ENCODE measurements around the gene FEZF1.

The FEZF1 gene

GRCh38 chr7:122344303-122344620 lies 39.7 kb upstream of the FEZF1 start:
- no peaks in the 10 kb centered on the region for H4K20me1 ChIP-seq (ENCODE audit: insufficient read depth, low read length)
- no peak overlapping the region for H3K4me3 ChIP-seq (ENCODE audit: low read depth, low read length, poor library complexity, severe bottlenecking)
- no peak overlapping the region for H3K27ac ChIP-seq (ENCODE audit: low read depth, low read length, poor library complexity, severe bottlenecking)
- no peaks in the 10 kb centered on the region for H3K27me3 ChIP-seq (ENCODE audit: insufficient read depth, low read length)
- no peaks in the 10 kb centered on the region for H3K79me2 ChIP-seq (ENCODE audit: insufficient read depth, low read length)
- no peaks in the 10 kb centered on the region for H3K9me2 ChIP-seq (ENCODE audit: low read depth, low read length)
- H3K4me1 ChIP-seq (ENCODE audit: insufficient read depth, low read length, severe bottlenecking) = no peaks in the 10 kb centered on the region
- H2AFZ ChIP-seq (ENCODE audit: low read length) = no peak overlapping the region
- H3K9me3 ChIP-seq (ENCODE audit: low read length) = no peaks in the 10 kb centered on the region
- TF ChIP-seq CTCF (IDR thresholded peaks at IDR 0.05; ENCODE audit: low read length) (no peak), EZH2 (IDR thresholded peaks at IDR 0.05; ENCODE audit: borderline replicate concordance, low read length) (no peak)
- H3K4me2 ChIP-seq (ENCODE audit: low read length) = no peak overlapping the region
- H3K9ac ChIP-seq (ENCODE audit: low read length) = no peak overlapping the region
- H3K36me3 ChIP-seq (ENCODE audit: insufficient read depth, low read length) = no peaks in the 10 kb centered on the region
- no peaks in the 10 kb centered on the region for H3F3A ChIP-seq (ENCODE audit: insufficient read depth, low read length)

- Histone ChIP-seq H3K4me2 (ENCODE audit: low read length) (no peak overlapping the region), H3K9ac (ENCODE audit: low read length) (no peak overlapping the region)
Observed at GRCh38 chr7:122343601-122344302, 39.2 kb upstream of the FEZF1 start.

GRCh38 chr7:122340427-122340826 lies 35.9 kb upstream of the FEZF1 start:
- Histone ChIP-seq H3F3A (ENCODE audit: insufficient read depth, low read length) (no peaks in the 10 kb centered on the region), H3K9ac (ENCODE audit: low read length) (no peak overlapping the region), H3K36me3 (ENCODE audit: insufficient read depth, low read length) (no peaks in the 10 kb centered on the region), H4K20me1 (ENCODE audit: insufficient read depth, low read length) (no peaks in the 10 kb centered on the region), H3K9me3 (ENCODE audit: low read length) (no peaks in the 10 kb centered on the region), H3K4me3 (ENCODE audit: low read depth, low read length, poor library complexity, severe bottlenecking) (no peak overlapping the region), H3K27ac (ENCODE audit: low read depth, low read length, poor library complexity, severe bottlenecking) (no peak overlapping the region), H3K4me1 (ENCODE audit: insufficient read depth, low read length, severe bottlenecking) (no peaks in the 10 kb centered on the region), H3K27me3 (ENCODE audit: insufficient read depth, low read length) (no peaks in the 10 kb centered on the region), H3K4me2 (ENCODE audit: low read length) (no peak overlapping the region), H3K79me2 (ENCODE audit: insufficient read depth, low read length) (no peaks in the 10 kb centered on the region), H2AFZ (ENCODE audit: low read length) (no peak overlapping the region), H3K9me2 (ENCODE audit: low read depth, low read length) (no peaks in the 10 kb centered on the region)
- TF ChIP-seq EZH2 (IDR thresholded peaks at IDR 0.05; ENCODE audit: borderline replicate concordance, low read length) = no peak
- TF ChIP-seq CTCF (IDR thresholded peaks at IDR 0.05; ENCODE audit: low read length) = no peak

More at GRCh38 chr7:122343601-122344302, 39.2 kb upstream of the FEZF1 start:
- Histone ChIP-seq H3K27ac (ENCODE audit: low read depth, low read length, poor library complexity, severe bottlenecking) (no peak overlapping the region), H3K4me1 (ENCODE audit: insufficient read depth, low read length, severe bottlenecking) (no peaks in the 10 kb centered on the region), H3K9me2 (ENCODE audit: low read depth, low read length) (no peaks in the 10 kb centered on the region), H3K27me3 (ENCODE audit: insufficient read depth, low read length) (no peaks in the 10 kb centered on the region), H3K4me3 (ENCODE audit: low read depth, low read length, poor library complexity, severe bottlenecking) (no peak overlapping the region), H3F3A (ENCODE audit: insufficient read depth, low read length) (no peaks in the 10 kb centered on the region), H2AFZ (ENCODE audit: low read length) (no peak overlapping the region), H3K9me3 (ENCODE audit: low read length) (no peaks in the 10 kb centered on the region), H3K36me3 (ENCODE audit: insufficient read depth, low read length) (no peaks in the 10 kb centered on the region), H4K20me1 (ENCODE audit: insufficient read depth, low read length) (no peaks in the 10 kb centered on the region), H3K79me2 (ENCODE audit: insufficient read depth, low read length) (no peaks in the 10 kb centered on the region)
- no peak for TF ChIP-seq CTCF (IDR thresholded peaks at IDR 0.05; ENCODE audit: low read length)
- no peak for TF ChIP-seq EZH2 (IDR thresholded peaks at IDR 0.05; ENCODE audit: borderline replicate concordance, low read length)

Measured in OCI-LY1 (cell line).